T1000 (cell line): Measurements from ENCODE around the gene RNASEL.
"Not testable (repeated sequence)": the region's sequence is repeated elsewhere in the genome, so short reads cannot be mapped to it uniquely, and the experiment has no call there.

ENCODE experiments used
- DNase-seq: peaks from one replicate; lab custom pipeline; 2025; ENCODE audit warnings: mixed read lengths; lab: John Stamatoyannopoulos, UW

The RNASEL gene, protein sequence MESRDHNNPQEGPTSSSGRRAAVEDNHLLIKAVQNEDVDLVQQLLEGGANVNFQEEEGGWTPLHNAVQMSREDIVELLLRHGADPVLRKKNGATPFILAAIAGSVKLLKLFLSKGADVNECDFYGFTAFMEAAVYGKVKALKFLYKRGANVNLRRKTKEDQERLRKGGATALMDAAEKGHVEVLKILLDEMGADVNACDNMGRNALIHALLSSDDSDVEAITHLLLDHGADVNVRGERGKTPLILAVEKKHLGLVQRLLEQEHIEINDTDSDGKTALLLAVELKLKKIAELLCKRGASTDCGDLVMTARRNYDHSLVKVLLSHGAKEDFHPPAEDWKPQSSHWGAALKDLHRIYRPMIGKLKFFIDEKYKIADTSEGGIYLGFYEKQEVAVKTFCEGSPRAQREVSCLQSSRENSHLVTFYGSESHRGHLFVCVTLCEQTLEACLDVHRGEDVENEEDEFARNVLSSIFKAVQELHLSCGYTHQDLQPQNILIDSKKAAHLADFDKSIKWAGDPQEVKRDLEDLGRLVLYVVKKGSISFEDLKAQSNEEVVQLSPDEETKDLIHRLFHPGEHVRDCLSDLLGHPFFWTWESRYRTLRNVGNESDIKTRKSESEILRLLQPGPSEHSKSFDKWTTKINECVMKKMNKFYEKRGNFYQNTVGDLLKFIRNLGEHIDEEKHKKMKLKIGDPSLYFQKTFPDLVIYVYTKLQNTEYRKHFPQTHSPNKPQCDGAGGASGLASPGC

DNA sequence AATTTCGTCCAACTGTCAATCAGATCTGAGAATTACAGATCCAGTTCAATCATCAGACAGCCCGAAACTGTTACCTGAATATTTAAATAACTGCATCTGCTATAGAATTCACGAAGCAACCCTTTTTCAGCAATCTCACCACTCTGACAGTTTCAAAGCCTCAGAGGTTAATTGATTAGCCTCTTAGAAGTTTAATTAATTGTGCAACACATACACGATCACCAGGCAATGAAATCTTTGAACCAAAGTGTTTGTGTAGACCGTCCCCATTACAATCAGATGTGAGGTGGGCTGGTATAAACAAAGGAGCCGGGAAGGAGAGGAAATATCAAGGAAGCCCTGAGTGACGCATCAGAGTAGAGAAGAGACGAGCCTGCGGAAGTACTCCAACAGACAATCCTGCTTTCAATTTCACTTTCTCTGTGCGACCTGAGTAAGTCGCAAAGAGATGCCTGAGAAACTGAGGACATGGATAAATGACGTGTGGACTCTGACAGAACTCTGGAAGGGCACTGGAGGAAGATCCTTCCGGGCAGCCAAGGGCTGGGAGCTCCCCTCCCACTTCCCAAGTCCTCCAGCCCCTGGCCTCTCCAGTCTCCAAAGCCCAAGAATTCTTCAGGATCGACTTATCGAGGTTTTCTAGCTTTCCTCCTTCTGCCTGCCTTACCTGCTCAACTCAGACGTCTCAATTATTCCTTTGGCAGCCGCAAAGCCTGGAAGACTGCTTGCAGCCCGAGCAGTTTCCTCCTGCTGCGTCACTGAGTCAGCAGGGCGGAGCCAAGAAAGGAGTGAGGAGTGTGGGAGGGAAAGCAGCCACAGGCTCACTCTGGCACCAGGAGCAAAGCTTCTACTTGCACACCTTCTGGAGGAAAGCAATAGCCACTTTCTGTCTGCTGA is at the start of gene RNASEL:
TSS of gene RNASEL (minus strand) at position 757 of the 897 bp plus-strand sequence. CDS start 2,450 bp downstream, outside the sequence.
- DNase-seq = no peak

DNA sequence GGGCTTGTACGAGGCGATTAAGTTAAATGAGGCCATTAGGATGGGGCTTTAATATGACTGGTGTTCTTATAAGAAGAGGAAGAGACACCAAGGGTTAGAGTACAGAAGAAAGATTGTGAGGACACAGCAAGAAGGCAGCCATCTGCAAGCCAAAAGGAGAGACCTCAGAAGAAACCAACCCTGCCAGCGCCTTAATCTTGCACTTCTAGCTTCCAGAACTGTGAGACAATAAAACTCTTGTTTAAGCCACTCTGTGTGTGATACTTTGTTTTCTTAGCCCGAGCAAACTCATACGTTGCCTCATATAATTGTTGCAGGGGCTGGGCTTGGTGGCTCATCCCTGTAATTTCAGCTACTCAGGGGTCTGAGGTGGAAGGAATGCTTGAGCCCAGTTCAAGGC is 48.7 kb upstream of the RNASEL start:
- no peak for DNase-seq

DNA sequence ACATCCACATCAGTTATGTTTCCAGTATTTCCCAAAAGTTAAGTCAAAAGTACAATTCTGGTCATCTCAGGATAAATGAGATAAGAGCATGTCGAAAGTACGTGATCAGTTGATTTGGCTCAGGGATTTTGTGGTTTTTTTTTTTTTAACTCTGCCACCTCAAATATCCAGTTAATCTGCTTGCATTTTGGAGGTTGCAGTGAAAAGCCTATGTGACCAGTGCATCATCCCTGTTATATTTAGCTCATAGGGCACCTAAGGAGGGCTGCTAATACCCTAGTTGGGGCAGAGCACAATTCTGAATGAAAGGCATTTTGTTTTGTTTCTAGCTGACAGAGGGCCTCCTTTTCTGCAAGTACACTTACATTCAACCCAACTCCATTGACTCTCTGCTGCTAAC is 46.8 kb upstream of the RNASEL start:
- DNase-seq = no peak

DNA sequence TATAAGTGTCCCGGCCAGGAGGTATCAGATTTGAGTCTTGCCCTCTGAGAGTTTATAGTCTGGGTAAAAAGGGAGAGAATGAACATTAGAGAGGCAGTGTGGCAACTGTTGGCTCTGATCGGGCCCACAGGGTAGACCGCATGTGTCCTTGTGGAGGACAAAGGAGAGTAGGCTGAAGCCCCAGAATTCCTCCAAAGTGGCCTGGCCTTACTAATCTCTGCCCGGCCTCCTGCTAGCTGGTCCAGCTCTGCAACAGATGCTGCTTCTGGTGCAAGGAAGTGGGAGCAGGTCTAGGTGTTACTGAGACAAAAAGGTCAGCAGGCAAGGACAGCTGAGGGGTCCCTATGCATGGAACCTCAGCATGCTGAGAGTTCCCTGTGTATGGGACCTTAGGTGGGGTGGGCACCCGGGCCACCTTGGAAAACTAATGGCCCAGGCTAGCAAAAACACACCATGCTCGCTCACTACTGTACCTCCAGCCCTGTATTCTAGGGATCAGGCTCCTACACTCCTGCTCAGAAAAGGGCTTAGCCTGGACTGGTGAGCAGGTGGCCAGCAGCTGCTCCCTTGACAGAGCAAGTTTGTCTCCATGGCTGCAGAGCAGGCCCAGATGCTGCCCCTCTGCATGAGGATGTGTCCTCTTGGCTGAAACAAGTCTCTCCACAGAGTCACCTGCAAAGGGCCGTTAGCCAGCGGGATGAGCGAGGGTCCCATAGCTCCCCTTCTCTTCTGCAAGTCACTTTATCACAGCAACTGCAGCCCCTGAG is 45.4 kb upstream of the RNASEL start:
- DNase-seq = no peak

DNA sequence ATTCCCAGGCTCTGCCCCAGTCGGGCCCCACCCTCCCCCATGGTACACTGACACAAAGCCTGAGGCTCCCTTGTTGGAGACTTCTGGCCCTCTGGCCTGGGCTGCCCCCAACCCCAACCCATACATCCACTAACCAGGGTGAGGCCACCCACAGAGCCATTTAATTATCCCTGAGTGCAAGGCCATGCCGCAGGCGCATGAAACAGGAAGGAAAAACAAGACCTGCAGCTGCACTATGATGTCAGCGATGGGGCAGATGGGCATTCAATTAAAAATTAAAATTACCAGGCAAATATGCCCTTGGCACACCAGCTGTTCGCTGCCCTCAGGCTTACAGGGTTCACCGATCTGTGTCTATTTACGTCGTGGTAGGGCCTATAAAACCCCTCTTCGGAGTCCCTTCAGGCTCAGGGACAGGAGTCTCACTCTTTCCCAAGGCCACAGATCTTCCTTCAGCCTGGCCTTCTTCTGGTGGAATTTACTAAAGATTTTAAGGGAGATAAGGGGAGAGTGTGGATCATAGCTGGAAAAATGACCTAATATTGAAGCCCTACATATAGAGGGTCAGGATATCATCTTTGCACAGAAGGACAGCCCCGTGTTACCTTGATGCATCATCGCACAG is 44.7 kb upstream of the RNASEL start:
- DNase-seq = no peak

DNA sequence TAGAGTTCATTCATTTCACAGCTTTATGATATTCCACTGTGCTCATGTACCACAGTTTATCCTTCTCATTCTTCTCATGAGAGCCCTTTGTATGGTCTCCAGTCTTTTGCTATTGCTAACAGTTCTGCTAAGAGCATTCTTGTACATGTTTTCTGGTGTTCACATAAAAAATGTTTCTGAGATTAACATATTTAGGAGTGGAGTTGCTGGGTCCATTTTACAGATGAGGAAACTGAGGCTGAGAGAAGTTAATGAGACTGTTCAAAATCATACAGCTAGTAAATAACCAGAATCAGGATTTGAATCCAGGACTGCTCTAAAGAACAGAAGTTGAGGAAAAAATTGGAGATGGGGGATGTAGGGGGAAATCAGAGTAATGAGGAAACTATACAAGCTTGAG is 44.0 kb upstream of the RNASEL start:
- DNase-seq = no peak

DNA sequence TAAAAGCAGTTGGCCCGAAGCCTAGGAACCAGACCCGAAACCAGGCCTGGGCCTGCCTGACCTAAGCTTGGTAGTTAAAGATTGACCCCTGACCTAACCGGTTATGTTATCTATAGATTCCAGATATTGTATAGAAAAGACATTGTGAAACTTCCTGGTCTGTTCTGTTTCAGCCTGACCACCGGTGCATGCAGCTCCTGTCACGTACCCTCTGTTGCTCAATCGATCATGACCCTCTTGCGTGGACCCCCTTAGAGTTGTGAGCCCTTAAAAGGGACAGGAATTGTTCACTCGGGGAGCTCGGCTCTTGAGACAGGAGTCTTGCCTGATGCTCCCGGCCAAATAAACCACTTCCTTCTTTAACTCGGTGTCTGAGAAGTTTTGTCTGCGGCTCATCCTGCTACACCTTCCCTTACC is 43.4 kb upstream of the RNASEL start:
- DNase-seq = not testable (repeated sequence)

DNA sequence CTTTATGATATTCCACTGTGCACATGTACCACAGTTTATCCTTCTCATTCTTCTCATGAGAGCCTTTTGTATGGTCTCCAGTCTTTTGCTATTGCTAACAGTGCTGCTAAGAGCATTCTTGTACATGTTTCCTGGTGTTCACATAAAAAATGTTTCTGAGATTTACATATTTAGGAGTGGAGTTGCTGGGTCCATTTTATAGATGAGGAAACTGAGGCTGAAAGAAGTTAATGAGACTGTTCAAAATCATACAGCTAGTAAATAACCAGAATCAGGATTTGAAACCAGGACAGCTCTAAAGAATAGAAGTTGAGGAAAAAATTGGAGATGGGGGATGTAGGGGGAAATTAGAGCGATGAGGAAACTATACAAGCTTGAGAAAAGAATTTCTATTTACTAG is 42.9 kb upstream of the RNASEL start:
- no peak for DNase-seq

DNA sequence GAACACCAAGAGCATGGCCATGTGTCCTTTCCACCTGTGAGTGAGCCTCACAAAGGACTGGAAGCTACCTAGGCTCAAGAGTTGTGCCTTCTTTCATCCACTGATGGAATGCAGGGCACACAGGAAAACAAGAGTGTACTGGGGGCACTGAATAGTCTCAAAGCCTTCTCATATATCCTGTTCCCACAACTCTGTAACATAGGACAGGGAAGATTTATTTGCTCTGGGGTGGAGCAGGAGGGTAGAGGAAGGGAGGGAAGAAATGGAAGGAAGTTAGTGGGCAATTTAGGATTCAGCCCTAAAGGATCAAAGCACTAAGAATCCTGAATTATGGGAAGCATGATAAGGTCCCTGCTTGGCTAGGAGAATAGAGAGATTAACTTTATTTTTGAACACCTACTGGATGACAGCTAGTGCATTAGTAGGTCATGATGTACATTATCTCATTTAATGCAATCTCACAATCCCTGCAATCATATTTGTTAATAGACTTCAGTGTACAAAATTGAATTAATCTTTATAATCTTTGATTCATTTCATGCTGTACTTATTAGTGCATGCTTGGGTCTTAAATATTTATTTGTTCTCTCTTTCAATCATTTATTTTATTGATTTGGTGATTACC is 42.1 kb upstream of the RNASEL start:
- no peak for DNase-seq

DNA sequence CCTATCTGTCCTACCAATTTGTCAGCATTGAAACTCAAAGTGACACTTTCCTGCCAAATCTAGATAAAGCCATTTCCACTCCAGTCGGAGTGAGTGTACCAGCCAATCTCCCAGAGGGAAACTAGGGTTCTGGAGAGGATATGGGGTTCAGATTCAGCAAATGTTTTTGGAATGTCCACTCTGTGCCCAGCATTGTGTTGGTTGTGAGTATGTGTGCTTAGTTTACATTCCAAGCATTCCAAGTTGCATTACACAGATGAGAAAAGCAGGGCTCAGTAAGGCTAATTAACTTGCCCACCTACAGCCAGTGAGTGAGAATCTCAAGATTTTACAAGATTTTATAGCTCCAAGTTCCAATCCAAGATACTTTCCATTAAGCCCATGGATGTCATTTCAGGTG is 41.5 kb upstream of the RNASEL start:
- DNase-seq = no peak

DNA sequence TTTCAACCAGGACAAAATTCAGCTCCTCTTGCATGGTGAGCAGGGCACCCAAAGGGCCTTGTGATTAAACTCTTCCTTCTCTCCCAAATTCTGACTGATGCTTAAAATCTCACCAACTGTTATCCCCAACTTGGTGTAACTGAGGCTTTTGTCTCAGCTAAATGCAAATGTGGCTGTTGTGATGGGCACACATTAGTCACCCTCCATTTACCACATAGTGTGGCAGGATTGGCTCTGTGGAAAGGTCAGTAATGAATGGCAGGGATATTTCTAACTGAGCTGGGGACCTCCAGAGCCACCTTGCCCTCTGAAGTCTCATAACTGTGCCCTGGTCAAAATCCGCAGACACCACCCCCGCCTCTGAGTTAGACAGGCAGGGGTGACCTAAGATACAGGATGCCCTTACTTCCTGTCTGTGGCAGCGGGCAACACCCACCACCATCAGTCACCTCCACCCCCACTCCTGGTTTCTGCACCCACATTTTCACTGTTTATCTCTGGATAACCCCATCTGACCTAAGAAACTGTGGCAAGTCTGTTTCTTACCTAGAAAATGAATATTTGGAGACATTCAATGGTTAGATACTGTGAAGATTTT is 40.5 kb upstream of the RNASEL start:
- DNase-seq = no peak

DNA sequence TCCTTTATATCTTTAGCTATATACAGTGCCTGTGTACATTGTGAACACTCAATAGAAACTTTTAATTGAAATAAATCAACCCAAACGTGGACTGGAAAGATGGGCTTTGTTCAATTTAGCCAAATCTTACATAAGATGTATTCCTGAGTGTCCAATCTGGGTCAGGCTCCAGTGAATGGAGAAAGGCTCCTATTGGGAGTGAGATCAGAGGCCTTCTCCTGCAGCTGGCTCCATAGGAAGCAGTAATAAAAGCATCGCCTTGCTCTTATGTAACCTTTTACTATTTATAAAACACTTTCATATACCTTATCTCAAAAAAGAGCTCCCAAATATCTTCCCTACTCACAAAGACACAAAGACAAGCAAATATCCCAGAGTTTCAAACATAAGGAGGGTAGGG is 40.0 kb upstream of the RNASEL start:
- DNase-seq = no peak

DNA sequence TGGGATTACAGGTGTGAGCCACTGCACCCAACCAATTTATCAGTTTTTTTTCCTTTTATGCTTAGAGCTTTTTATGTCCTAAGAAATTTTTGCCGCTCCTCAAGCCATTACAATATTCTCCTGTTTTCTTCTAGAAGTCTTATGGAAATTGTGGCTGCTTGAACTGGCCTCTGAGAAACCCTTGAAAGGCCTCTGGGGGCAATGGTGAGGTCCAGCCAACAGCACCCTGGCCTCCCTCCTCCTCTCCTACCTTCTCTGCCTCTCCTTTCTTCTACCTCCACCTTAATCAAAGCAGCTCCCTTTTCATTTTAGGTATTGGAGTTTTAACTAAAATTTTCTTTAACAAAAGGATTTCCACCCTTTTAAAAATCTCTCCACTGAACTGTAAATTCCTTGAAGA is 39.6 kb upstream of the RNASEL start:
- no peak for DNase-seq

DNA sequence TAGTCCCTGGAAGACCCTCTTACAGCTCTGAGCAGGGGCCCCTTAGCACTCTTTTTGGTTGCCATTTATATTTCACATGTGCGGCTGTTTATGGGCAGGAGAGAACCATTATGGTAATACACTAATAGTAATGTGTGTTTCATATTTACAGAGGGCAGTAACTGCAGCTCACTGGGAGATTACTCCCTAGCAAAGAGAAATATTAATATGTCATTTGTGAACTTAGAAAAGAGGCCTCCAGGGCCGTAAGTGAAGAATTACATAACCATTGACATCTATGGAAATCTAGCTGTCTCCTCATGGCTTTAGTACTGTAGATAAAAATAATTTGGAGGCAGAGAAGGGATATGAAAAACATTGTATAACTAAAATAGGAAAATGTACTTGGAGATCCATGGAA is 38.6 kb upstream of the RNASEL start:
- no peak for DNase-seq

DNA sequence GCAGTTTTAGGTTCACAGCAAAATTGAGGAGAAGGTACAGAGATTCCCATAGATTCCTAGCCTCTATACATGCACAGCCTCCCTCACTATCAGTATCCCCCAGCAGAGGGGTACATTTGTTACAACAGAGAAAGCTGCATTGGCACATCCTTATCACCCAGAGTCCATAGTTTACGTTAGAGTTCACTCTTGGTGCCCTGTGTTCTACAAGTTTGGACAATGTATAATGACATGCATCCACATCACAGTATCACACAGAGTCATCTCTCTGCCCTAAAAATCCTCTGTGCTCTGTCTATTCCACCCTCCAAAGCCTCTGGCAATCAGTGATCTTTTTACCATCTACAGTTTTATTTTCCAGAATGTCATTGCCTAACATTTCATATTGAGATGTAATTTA is 37.5 kb upstream of the RNASEL start:
- DNase-seq = no peak

DNA sequence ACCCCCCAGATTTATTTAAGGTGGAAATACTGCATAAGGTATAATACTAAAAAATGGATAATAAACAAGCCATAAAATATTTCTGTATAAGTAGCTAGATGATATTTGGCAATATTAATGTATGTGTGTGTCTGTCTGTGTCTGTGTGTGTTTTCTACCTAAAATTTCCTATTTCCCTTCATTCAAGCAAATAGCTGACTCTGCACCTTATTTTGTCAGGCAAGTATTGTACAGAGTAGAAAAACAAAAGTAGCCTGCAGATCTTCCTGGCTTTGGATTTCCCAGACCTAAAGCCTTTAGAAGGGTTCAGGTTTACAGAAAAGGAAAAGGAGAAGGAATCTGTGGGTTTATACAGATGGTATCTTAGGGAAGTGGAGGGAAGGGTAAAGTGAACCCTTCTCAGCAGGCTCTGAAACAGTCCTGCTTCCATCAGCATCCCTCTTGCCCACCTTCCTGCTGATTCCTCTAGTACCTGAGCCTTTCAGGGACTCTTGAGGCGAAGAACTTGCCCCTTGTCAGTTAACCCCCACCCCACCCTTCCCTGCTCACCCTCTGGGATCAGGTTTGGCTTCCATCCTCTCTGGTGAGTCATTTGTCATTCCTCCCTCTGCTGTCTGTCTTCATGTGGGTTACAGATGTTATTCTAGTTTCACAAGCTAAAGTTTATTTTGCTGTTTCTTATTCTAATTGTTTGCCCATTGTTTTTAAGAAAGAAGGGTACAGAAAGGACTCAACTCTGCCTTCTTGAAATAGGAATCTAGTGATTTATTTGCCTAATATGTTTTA is 36.9 kb upstream of the RNASEL start:
- no peak for DNase-seq

DNA sequence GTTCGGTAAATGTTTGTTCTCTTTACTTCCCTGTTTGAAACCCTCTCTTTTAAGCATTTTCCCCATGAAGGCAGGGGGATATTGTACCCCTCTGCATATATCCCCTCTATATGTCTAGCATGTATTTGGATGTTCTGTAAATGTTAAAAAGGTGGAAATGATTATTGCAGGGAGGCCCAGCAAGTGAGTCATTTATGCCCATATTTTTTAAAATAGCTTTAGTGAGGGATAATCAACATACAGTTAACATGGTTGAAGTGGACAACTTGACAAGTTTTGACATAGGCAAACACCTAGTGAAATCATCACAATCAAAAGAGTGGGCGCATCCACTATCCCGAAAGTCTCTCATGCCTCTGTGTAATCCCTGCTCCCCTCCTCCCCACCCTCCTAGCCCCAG is 36.0 kb upstream of the RNASEL start:
- DNase-seq = no peak

DNA sequence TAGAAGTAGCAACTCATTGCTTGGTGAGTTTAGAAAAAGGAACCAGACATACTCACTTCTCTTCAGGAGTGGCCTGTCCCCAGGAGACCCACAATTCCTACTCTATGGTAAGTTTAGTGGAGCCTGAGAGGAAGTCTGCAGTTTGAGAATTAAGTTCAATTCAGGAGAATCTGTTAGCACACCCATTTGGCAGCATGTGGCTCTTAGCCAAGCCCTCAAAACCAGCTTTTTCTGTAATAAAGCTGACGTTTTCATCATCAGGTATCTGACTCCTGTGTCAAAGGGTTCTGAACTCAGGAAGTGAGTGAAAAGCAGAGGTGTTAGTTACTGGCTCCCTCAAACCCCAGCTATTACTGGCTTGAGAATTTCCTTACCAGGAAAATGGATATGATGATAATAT is 35.5 kb upstream of the RNASEL start:
- DNase-seq = no peak

DNA sequence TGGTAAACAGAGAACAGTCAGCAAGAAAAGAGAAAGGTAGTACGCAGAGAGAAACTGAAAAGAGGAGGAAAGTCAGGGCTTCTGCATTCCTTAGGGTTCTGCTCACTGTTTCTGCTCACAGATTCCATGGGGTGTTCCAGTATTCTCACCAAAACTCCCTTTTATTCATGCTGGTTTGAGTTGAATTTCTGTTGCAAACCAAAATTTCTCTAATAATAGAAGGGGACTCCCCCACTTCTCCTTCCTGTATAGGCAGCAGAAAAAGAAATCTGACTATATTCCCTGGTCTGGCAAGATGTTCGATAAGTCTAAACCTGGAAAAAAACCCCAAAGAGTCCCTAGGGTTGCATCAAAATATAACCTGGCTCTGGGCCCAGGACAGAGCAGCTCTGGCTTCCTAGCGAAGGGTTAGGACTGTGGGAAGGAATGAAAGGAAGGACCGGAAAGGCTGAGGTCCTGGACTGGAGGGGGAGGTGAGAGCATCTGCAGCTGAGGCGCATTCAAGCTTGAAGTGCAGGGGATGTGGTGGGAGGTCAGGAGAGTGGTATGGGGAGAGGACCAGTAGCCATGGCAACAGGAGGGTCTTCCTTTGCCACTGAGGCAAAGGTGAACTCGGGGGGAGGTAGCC is 34.0 kb upstream of the RNASEL start:
- no peak for DNase-seq
